Neuron (in vitro differentiated cells): ENCODE data around the gene POTEF.
"Not testable (repeated sequence)": the region's sequence is repeated elsewhere in the genome, so short reads cannot be mapped to it uniquely, and the experiment has no call there.

Experiments
- H2AFZ ChIP-seq: one replicate; pipeline ENCODE4 v1.6.1; 2013; ENCODE audit warnings: low read depth, mild to moderate bottlenecking, inconsistent platforms, low read length, moderate library complexity
- H3K27me3 ChIP-seq: one replicate; pipeline ENCODE4 v1.6.1; 2013; ENCODE audit warnings: low read length; ENCODE audit not compliant: insufficient read depth
- H3K36me3 ChIP-seq: one replicate; pipeline ENCODE4 v1.6.1; 2013; ENCODE audit warnings: low read length; ENCODE audit not compliant: insufficient read depth
- H3K4me1 ChIP-seq: one replicate; pipeline ENCODE4 v1.6.1; 2013; ENCODE audit warnings: low read length; ENCODE audit not compliant: insufficient read depth
- H3K4me3 ChIP-seq: 2 replicates; pipeline ENCODE4 v1.5.1; 2013; ENCODE audit warnings: mild to moderate bottlenecking, low read length, moderate library complexity
- H3K9me3 ChIP-seq: one replicate; pipeline ENCODE4 v1.6.1; 2013; ENCODE audit warnings: low read length

POTEF gene

DNA sequence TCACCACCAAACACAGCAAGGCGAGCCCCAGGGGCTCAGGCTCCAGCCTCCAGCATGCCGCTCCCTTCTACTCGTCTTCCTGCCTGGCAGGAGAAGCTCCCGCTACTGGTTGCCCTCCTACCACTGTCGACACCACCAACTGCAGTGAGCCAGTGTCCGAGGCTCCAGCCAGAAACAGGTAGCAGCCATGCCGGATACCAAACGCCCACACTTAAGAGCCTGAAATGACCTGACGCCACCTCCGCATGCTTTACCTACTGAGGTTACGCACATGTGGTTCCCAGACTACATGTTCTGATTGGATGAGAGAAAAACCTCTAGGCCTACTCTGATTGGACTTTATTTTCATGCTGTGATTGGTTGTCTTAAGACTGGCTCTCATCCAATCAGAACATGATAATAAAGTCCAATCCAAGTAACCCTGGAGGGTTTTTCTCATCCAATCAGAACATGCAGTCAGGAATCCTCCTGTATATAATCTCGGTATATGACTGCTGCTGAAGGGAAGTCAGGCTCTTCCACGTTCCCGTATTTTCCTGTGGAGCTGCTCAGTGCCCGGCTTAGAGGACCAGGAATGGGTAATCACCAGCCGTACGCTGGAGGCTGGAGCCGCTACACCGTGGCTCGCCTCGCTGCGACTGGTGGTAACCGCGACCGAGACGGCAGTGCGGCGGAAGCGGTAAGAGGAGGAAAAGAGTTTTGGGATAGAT lies at the start of gene POTEF:
TSS of gene POTEF (minus strand) at position 103 of the 710 bp plus-strand sequence. CDS start 8,707 bp downstream, outside the sequence.
- peak within 1 kb of the TSS; percentile 33 for H3K4me3 ChIP-seq

GRCh38 chr2:130174866-130175265 lies 45.8 kb upstream of the POTEF start:
- peaks cover 51% of the 10 kb centered on the region for H3K36me3 ChIP-seq
- not testable (repeated sequence) for H3K27me3 ChIP-seq, H3K4me1 ChIP-seq, H2AFZ ChIP-seq, H3K9me3 ChIP-seq, H3K4me3 ChIP-seq

More for the DNA sequence above, at the start of gene POTEF:
- H3K36me3 ChIP-seq, H3K9me3 ChIP-seq, H3K27me3 ChIP-seq, H2AFZ ChIP-seq, H3K4me1 ChIP-seq: not testable (repeated sequence)

DNA sequence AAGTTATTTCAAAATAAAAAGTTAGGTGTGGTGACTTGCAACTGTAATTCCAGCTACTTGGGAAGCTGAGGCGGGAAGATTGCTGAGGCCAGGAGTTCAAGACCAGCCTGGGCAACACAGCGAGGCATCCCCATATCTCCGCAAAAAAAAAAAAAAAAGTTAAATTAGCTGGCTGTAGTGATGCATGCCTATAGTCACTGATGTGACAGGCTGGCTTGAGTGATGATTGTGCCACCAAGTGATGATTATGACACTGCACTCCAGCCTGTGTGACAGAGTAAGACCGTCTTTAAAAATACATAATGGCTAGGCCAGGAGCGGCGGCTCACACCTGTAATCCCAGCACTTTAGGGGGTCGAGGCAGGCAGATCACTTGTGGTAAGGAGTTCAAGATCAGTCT lies 40.9 kb upstream of the POTEF start:
- Histone ChIP-seq H3K4me1 (no peaks in the 10 kb centered on the region), H3K9me3 (no peaks in the 10 kb centered on the region), H2AFZ (no peak overlapping the region), H3K27me3 (no peaks in the 10 kb centered on the region), H3K4me3 (no peak overlapping the region), H3K36me3 (peaks cover 68% of the 10 kb centered on the region)

- not testable (repeated sequence) for H2AFZ ChIP-seq, H3K4me1 ChIP-seq, H3K9me3 ChIP-seq, H3K4me3 ChIP-seq, H3K27me3 ChIP-seq
- H3K36me3 ChIP-seq = peaks cover 70% of the 10 kb centered on the region
Observed at GRCh38 chr2:130169163-130169562, 40.1 kb upstream of the POTEF start.

DNA sequence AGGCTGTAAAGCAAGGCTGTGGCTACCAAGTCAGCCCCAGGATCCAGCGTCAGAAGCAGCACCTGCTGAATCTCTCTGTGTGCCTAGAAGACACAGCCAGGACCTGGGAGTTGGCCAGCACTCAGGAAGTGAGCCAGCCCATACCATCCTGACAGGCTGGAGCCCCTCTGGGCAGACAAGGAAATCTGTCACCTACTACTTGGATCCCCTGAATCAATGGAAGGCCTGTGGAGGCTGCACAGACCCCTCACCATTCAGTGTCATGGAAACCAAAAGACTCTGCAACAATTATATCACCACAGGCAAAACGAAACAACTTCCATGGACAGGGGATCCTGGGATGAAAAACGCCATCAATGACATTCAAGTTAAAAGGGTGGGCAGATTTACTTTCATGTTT lies 37.6 kb upstream of the POTEF start:
- H3K27me3 ChIP-seq, H3K4me3 ChIP-seq, H3K4me1 ChIP-seq, H3K9me3 ChIP-seq, H2AFZ ChIP-seq: not testable (repeated sequence)
- peaks cover 67% of the 10 kb centered on the region for H3K36me3 ChIP-seq

DNA sequence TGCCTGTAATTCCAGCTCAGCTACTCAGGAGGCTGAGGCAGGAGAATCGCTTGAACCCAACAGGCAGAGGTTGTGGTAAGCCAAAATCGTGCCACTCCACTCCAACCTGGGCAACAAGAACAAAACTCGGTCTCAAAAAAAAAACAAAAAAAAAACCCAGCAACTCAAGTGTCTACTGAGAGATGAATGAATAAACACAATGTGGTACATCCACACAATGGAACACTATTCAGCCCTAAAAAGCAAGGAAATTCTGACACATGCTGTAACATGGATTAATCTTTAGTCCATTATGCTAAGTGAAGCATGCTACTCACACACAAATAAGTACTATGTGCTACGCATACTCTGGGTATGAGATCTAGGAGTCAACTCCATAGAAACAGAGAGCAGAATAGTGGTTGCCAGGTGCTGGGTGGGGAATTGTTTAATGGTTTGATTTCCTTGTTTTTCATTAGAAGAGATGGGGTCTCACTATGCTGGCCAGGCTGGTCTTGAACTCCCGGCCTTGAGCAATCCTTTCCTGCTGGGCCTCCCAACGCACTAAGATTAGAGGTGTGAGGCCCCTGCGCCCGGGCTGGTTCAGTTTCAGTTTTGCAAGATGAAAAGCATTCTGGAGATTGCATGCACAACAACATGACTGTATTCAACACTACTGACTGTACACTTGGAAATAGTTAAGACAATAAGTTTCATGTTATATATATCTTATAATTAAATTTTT lies 36.4 kb upstream of the POTEF start:
- H3K4me1 ChIP-seq = no peaks in the 10 kb centered on the region
- peaks cover 64% of the 10 kb centered on the region for H3K36me3 ChIP-seq

DNA sequence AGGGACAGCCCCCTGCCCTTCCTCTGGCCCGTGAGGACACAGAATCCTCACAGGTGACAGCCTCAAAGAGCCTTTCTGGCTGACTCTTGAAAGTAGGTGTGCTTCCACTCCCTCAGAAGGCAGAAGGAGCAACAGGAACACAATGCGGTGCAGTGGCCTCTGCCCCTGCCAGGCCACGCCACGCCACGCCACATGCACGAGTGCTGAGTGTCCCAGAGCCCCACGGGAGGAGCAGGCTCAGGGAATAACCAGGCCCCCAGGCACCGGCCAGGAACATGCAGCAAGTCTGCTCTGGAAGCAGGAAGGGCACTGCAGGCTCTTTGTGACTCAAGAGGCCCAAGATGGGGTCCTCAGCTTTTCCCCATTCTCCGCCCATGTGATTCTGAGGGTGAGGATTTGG lies 33.9 kb upstream of the POTEF start:
- H3K9me3 ChIP-seq = no peaks in the 10 kb centered on the region
- H3K27me3 ChIP-seq = no peaks in the 10 kb centered on the region
- no peak overlapping the region for H3K4me3 ChIP-seq
- H3K36me3 ChIP-seq = peaks cover 58% of the 10 kb centered on the region
- H2AFZ ChIP-seq = no peak overlapping the region
- H3K4me1 ChIP-seq = no peaks in the 10 kb centered on the region

More for the DNA sequence above, 36.4 kb upstream of the POTEF start:
- H2AFZ ChIP-seq = no peak overlapping the region
- H3K27me3 ChIP-seq = no peaks in the 10 kb centered on the region
- no peaks in the 10 kb centered on the region for H3K9me3 ChIP-seq
- no peak overlapping the region for H3K4me3 ChIP-seq

DNA sequence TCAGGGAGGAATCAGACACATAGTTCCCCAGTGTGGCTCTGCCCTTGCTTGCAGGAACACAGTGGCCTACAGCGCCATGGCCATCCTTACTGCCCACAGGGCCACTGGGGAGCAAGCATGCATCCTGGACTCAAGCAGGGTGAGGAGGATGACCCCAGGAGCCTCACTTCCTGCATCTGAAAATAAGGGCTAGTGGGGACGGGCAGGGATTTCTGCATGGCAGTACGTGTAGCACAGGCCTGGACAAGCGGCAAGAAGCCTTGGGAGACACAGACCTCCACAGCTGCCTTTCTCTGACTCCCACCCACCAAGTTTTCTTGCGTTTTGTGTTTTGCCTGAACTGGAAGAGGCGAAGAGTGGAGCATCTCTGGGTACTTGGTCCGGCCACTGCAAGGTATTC lies 33.5 kb upstream of the POTEF start:
- not testable (repeated sequence) for H3K27me3 ChIP-seq, H3K9me3 ChIP-seq, H2AFZ ChIP-seq, H3K4me1 ChIP-seq, H3K4me3 ChIP-seq
- H3K36me3 ChIP-seq = peaks cover 55% of the 10 kb centered on the region

GRCh38 chr2:130160838-130161705 lies 32.0 kb upstream of the POTEF start:
- H2AFZ ChIP-seq, H3K4me3 ChIP-seq, H3K9me3 ChIP-seq, H3K4me1 ChIP-seq, H3K27me3 ChIP-seq: not testable (repeated sequence)
- H3K36me3 ChIP-seq = peaks cover 49% of the 10 kb centered on the region

DNA sequence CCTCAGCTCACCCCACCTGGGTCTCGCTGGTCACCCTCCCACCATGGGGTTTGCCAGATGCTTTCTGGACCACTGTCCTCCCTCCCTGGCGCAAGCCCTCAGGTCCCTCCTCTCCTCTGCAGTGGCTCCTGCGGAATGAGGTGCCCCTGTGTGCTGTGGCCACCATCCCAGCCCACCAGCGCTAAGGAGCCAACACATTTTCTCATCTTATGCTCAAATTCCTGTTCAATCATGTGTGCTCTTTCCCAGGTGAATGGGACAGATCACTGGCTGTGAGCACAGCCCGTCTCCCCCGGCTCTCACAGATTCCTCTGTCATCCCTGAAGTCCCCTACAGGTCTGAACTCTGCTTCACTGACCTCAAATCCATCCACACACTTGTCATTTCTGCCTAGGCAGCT lies 31.1 kb upstream of the POTEF start:
- Histone ChIP-seq H3K36me3 (peaks cover 46% of the 10 kb centered on the region), H3K27me3 (no peaks in the 10 kb centered on the region), H3K4me3 (no peak overlapping the region), H3K4me1 (no peaks in the 10 kb centered on the region), H2AFZ (no peak overlapping the region), H3K9me3 (no peaks in the 10 kb centered on the region)

GRCh38 chr2:130159376-130159775 lies 30.4 kb upstream of the POTEF start:
- H2AFZ ChIP-seq, H3K9me3 ChIP-seq, H3K4me1 ChIP-seq, H3K4me3 ChIP-seq, H3K27me3 ChIP-seq: not testable (repeated sequence)
- H3K36me3 ChIP-seq = peaks cover 44% of the 10 kb centered on the region

DNA sequence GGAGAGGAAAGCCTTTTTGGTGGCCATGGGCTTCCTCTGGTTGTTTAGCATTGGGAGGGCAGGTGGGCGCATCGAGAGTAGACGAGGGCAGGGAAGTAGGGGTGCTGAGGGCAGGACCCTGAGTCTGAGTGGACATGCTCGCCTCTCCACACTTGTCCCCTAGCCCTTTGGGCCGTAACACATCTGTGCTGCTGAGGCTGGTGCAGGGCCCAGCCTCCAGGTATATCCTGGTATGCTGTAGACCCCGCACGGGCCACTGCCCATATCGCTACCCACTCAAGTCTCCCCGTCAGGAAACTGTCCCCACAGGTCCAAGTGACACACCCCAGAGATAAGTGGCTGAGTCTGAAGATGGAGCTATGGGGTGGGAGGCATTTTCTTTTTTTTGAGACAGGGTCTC lies 29.6 kb upstream of the POTEF start:
- Histone ChIP-seq H3K27me3 (no peaks in the 10 kb centered on the region), H3K9me3 (no peaks in the 10 kb centered on the region)

GRCh38 chr2:130157825-130158514 lies 28.9 kb upstream of the POTEF start:
- H3K4me1 ChIP-seq, H3K27me3 ChIP-seq: not testable (repeated sequence)

More for the DNA sequence above, 29.6 kb upstream of the POTEF start:
- no peaks in the 10 kb centered on the region for H3K4me1 ChIP-seq
- no peak overlapping the region for H2AFZ ChIP-seq
- H3K36me3 ChIP-seq = peaks cover 40% of the 10 kb centered on the region
- H3K4me3 ChIP-seq = no peak overlapping the region

More at GRCh38 chr2:130157825-130158514, 28.9 kb upstream of the POTEF start:
- H3K4me3 ChIP-seq, H3K9me3 ChIP-seq, H2AFZ ChIP-seq: not testable (repeated sequence)
- peaks cover 38% of the 10 kb centered on the region for H3K36me3 ChIP-seq
